ENCODE results near the gene FOXO1.

DNA sequence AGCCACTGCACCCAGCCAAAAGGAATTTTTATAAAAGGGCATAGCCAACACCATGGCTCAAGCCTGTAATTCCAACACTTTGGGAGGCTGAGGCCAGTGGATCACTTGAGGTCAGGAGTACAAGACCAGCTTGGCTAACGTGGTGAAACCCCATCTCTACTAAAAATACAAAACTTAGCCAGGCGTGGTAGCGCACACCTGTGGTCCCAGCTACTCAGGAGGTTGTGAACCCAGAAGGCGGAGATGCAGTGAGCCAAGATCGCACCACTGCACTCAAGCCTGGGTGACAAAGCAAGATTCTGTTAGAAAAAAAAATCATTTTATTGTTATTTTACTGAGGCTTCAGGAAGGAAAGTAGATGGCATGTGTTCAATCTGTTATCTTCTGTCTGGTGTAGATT lies 31.3 kb upstream of the FOXO1 start:
- TF ChIP-seq, protein P1, sequence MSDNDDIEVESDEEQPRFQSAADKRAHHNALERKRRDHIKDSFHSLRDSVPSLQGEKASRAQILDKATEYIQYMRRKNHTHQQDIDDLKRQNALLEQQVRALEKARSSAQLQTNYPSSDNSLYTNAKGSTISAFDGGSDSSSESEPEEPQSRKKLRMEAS (IDR thresholded peaks at IDR 0.05; ENCODE audit: low read depth, low read length), result no peak
- TF ChIP-seq, protein P2, sequence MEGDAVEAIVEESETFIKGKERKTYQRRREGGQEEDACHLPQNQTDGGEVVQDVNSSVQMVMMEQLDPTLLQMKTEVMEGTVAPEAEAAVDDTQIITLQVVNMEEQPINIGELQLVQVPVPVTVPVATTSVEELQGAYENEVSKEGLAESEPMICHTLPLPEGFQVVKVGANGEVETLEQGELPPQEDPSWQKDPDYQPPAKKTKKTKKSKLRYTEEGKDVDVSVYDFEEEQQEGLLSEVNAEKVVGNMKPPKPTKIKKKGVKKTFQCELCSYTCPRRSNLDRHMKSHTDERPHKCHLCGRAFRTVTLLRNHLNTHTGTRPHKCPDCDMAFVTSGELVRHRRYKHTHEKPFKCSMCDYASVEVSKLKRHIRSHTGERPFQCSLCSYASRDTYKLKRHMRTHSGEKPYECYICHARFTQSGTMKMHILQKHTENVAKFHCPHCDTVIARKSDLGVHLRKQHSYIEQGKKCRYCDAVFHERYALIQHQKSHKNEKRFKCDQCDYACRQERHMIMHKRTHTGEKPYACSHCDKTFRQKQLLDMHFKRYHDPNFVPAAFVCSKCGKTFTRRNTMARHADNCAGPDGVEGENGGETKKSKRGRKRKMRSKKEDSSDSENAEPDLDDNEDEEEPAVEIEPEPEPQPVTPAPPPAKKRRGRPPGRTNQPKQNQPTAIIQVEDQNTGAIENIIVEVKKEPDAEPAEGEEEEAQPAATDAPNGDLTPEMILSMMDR (IDR thresholded peaks at IDR 0.05; ENCODE audit: low read depth, low read length), result no peak
- TF ChIP-seq MYC (IDR thresholded peaks at IDR 0.05; ENCODE audit: low read depth, low read length), result no peak
- TF ChIP-seq POLR2A (IDR thresholded peaks at IDR 0.05; ENCODE audit: extremely low read depth, insufficient read length), result no peak
